Right lobe of liver (tissue), 4 donors: Measurements from ENCODE around the gene TMEM92.

Source experiments
- POLR2A ChIP-seq: fragments of 450-650 bp; IDR thresholded peaks from one replicate; pipeline ENCODE4 v1.6.1; 2017; ENCODE audit warnings: antibody characterized with exemption, mild to moderate bottlenecking
- TF ChIP-seq, protein P1 (sequence below), 4 donors: fragments of 200-600 bp in 3 of 4; fragments of 450-650 bp in 1 of 4; IDR thresholded peaks; one replicate each; pipeline versions ENCODE4 v1.5.1 to v1.8.0; 2016 to 2022; ENCODE audit warnings: antibody characterized with exemption in 4 of 4, mild to moderate bottlenecking in 2 of 4
- donor health status: DM: no; HTN: no; CAD: no.
- donor health status: DM: no; HTN: no; CAD: no.
- donor health status: DM: no; HTN: yes; CAD: no.

DNA sequence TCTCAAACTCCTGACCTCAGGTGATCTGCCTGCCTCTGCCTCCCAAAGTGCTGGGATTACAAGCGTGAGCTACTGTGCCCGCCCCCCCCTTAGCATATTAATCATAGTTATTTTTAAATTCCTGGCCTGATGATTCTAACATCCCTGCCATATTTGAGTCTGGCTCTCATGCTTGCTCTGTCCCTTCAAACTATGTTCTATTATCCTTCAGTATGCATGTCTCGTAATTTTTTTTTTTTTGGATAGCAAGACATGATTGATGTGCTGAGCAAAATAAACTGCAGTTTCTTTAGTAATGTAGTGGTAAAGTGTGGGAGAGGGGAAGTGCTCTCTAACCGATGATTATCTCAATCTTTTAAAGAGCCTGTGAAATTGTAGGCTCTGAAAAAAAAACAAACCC lies 34.3 kb upstream of the TMEM92 start:
- TF ChIP-seq, protein P1, sequence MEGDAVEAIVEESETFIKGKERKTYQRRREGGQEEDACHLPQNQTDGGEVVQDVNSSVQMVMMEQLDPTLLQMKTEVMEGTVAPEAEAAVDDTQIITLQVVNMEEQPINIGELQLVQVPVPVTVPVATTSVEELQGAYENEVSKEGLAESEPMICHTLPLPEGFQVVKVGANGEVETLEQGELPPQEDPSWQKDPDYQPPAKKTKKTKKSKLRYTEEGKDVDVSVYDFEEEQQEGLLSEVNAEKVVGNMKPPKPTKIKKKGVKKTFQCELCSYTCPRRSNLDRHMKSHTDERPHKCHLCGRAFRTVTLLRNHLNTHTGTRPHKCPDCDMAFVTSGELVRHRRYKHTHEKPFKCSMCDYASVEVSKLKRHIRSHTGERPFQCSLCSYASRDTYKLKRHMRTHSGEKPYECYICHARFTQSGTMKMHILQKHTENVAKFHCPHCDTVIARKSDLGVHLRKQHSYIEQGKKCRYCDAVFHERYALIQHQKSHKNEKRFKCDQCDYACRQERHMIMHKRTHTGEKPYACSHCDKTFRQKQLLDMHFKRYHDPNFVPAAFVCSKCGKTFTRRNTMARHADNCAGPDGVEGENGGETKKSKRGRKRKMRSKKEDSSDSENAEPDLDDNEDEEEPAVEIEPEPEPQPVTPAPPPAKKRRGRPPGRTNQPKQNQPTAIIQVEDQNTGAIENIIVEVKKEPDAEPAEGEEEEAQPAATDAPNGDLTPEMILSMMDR (IDR thresholded peaks at IDR 0.05): no peak
- TF ChIP-seq POLR2A: no peak
